NCI-H526 (cell line): ENCODE measurements around the gene COL6A2.
"Not testable (repeated sequence)": the region's sequence is repeated elsewhere in the genome, so short reads cannot be mapped to it uniquely, and the experiment has no call there.

ENCODE experiments used
- DNase-seq, 2 experiments: peaks; one replicate each; lab custom pipeline; 2025; lab: John Stamatoyannopoulos, UW

COL6A2 gene

DNA sequence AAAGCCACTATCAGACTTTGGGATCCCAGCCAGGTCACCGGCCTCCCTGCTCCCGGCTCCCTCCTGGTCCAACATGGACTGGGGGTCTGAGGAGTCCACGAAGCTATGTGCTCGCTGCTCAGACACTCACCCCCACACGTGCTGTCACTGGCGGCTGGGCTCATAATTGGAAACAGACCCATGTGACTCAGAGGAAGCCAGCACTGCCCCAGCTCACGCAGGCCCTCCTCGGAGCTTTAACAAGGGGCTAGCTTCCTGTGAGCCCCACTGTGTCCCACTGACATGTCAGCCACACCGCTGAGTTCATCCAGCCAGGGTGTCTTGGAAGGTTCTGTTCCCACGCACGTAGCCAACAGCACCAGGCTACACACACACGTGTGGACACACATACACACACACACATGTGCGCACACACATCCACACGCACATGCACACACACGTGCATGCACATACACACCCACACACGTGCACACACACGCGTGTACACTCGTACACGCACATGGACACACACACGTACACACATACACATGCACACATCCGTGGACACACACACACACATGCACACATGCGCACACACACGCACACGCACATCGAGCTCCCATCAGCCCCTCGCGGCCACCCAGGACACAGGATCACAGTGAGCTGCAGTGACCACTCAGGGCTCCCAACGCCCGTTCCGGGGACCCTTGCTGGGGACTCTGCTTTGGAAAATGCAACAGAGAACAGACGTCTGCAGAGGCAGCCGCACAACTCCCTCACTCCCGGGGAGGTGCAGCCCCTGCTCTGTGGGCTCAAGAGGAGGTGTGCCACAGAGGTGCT is 18.4 kb upstream of the COL6A2 start:
- no peak for DNase-seq

DNA sequence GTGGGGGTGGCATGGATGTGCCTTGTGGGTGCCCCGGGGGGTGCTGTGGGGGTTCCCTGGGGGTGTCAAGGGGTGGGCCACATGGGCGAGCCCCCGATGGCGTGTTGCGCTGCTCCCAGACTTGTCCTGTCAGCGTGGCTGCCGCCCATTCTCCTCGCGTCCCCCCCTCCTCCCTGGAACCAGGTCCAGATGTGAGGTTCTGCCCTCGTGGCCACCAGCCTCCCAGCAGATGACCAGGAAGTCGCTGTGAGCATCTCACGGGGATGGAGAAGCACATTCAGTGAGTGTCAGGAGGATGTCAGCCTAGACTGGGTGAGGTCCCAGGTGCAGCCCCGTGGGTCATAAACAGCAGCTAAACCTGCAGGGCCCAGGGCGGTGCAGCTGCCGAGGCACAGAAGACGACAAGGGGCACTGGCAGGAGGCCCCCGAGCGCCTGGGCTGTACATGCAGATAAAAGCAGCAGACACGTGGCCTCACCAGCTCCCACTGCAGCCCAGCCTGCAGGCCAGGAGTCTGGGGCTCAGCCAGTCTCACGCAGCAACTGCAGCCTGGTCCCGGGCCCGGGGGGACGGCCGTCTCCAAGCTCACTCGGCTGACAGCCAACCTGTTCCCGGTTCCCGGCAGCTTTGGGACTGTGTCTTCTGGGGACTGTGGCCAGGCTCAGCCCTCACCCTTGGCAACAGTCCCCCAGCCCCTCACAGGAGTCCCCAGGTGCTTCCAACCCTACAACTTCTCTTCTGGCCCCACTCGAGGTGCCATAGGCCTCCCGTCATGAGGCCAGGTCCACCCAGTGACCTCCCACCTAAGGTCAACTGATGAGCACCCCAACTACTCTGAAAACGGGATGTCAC is 17.5 kb upstream of the COL6A2 start:
- DNase-seq, result no peak

DNA sequence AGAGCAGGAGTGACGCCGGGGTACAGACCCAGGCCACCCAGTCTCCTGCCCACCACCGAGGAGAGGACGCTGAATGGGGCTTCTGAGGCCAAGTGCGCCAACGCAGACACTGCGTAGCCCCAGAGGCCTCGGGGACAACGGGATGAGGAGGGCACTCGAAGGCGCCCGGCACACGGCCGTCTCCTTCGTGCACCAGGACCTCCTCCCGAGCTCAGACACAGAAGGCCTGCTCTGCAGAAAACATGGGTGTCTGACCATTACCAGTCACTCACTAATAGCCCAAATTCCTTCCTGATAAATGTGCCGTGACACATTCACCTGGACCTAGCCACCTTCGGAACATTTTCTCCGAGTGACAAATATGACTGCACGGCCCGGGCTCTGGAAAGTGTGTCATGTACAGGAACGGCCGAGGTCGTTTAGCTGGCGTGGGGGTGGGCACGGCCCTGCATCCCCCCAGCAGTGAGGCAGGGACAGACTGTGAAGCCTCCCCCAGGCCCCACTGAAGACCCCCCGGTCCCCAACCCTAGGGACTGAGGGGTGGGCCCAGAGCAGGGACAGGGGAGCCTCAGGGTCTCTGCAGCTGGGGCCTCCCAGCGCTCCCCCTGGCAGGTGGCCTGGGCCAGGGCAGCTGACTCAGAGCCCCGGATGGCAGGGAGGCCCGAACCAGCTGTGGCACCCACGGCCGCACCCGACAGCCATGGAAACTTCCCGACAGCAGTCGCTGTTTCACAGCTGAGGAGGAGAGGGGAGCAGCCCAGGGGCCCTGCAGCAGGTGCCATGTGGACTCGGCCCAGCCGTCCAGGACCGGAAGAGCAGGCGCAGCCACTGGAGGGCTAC is 16.7 kb upstream of the COL6A2 start:
- DNase-seq, result no peak

DNA sequence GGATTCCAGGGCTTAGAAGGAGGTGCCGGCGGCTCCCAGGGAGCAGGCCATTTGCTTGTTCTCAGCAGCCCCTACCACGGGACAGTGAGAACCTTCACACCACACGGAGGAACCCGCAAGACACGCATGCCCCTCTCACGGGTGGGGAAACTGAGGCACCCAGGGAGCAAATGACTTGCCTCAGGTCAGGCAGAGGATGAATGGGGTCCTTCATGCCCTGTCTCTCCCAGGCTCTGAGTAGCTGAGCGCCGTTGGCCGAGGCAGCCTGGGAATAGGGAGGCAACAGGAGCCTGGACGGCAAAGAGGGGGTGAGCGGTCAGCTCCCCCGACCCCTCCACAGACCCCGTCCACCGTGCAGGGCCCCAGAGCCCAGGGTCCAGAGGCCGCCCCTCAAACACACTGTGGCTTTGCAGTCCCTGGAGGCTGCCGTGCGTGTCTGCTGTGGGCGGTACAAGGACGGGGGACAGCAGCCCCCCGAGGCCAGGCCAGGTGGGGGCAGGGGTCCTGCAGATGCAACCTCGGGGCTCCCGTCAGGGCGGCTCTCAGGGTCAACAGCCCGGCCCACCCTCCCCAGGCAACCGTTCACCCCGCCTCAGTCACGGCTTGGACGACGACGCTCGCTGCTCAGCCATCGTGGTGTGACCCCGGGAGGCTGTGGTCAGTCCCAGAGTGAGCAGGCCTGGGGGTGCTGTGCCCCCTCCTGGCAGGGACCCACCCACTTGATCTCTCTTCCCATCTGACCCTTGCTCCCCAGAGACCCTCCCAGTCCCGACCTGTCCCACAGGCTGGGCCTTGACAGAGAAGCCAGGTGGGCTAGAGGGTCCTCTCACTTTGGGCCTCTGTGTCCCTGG is 15.8 kb upstream of the COL6A2 start:
- no peak for DNase-seq

DNA sequence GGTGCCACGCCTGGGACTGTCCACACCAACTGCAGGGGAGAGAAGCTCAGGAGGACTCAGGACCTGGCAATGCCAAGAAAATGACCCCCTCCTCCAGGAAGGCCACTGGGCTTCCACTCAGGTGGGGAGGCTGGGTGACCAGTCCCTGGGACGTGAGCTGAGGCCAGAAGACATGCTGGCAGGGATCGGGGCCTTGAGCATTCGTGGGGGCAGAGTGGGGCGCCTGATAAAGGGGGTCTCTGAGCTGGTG is 15.3 kb upstream of the COL6A2 start:
- DNase-seq, result no peak

DNA sequence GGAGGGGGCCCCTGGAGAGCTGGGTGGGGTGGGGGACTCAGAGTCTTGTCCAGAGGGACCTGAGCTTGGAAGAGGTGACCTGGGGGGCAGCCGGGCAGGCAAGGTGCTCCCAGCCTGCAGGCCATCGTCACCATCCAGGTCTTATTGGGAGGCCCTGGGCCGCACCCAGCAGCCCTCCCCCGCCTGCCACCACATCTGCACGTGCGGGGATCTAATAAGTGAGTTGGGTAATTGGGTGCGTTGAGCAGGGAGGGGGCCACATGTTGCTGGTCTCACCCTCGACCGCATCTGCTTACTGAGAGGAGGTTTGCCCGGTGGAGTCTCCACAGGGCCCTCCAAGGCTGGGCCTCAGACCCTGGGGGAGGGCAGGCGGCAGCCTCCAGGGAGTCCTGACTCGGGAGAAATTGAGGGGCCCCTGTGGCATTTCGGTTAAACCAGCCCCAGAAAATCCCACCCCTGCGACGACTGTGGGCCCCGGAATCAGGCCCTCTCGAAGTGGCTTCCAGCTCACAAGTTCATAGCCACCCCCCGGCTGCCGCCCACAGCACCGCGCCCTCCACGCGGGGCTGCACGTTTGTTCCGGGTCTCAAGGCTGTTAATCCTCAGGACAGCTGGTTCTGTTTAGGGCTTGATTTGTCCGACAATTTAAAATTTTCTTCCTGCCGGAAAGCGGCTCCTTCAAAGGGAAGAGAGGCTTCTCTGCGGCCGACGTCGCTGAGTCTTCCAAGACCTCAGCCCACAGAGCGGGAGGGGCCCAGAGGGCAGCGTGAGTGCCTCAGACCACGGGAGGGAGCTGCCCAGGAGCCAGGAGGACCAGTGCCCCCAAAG is 14.7 kb upstream of the COL6A2 start:
- DNase-seq, result no peak

DNA sequence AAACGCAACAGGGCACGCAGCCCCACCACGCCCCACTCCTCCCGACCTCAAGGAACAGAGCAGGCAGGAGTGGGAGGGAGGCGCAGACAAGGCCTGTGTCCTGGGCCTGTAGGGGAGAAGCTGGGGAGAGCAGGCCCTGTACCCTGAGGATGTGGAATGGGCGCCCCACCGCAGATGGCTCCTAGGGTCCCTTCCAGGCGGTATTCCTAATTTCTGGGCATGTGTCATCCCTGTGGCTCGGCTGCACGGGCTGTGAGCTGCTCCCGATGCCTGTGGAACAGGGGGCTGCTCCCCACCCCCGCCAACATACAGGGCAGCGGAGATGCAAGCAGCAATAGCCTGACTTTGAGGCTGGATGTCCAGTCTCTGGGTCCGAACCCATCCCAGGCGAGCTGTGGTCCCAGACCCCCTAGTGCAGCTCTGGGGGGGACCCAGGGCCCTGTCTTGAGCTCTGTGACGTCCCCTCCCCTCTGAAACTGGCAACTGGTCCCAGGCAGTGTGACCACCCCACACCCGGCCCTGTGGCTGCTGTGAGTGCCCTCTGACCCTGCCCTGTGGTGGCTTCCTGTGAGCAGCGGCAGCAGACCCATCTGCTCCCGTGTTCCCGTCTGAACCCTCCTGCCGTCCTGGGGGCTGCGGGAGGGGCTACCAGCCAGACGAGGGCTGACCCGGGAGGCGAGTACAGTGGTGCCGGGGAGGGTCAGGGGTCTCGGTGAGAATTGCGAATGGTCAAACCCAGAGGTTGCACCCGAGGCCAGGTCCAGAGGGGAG is 13.9 kb upstream of the COL6A2 start:
- no peak for DNase-seq

DNA sequence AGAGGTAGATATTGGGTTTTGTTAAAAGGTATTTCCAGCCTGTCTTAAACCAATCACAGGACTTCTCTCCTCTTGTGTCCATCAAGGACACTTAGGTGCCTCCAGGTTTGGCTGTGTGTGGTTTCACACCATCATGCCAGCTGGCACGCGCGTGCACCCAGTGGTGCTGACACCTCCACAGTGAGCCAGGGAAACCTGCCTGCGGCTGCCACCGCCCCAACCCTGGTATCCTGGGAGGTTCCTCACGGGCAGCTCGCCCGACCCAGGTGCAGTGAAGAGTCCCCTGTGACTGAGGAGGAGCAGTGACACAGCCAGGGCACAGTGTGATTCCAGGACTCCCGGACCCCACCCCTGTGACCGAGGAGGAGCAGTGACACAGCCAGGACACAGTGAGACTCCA is 13.2 kb upstream of the COL6A2 start:
- DNase-seq, result no peak

DNA sequence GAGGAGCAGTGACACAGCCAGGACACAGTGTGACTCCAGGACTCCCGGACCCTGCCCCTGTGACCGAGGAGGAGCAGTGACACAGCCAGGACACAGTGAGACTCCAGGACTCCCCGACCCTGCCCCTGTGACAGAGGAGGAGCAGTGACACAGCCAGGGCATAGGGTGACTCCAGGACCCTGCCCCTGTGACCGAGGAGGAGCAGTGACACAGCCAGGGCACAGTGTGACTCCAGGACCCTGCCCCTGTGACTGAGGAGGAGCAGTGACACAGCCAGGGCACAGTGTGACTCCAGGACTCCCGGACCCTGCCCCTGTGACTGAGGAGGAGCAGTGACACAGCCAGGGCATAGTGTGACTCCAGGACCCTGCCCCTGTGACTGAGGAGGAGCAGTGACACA is 12.7 kb upstream of the COL6A2 start:
- not testable (repeated sequence) for DNase-seq

DNA sequence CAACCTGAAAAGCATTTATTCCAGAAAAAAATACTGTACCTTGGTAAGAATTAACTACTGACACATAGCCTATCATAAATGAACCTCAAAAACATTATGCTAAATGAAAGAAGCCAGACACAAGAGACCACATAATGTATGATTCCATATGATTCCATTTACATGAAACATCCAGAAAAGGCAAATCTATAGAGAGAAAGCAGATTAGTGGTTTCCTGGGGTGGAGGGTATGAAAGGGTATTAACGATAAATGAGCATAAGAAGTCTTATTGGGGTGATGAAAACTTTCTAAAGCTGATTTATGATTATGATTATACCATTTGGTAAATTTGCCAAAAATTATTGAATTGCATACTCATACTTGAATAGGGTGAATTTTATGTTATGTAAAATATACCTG is 10.3 kb upstream of the COL6A2 start:
- DNase-seq, result no peak

DNA sequence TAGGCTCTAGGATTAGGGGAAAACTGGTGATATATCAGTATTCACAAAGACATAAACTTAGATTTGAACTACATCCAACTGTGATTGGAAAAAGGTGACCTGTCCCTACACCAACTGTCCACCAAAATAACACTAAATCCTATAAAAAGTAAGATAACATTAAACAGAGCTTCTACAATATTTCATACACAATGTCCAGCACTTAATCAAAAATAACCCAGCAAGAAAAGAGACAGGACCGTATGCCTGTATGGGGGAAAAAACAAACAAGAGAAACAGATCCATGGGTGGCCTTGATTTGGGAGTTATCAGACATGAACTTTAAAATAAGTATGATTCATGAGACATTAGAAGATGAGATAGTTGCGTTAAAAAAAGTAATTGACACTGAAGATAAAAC is 9.7 kb upstream of the COL6A2 start:
- no peak for DNase-seq

DNA sequence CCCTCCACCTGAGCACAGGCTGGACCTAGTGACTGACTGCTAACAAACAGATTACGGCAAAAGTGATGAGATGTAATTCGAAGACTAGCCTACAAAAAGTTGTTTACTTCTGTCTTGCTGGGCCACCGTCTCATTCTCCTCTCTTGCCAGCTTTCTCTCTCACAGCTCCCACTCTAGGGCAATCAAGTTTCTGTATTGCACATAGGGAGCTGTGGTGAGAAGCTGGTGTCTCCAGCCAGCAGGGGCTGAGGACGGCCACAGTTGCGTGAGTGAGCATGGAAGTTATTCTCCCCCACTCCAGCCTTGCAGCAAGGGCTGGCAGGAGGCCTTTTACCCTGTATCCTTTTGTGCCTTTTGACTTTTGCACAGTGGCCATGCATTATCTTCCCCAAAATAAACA is 8.6 kb upstream of the COL6A2 start:
- DNase-seq, result no peak

DNA sequence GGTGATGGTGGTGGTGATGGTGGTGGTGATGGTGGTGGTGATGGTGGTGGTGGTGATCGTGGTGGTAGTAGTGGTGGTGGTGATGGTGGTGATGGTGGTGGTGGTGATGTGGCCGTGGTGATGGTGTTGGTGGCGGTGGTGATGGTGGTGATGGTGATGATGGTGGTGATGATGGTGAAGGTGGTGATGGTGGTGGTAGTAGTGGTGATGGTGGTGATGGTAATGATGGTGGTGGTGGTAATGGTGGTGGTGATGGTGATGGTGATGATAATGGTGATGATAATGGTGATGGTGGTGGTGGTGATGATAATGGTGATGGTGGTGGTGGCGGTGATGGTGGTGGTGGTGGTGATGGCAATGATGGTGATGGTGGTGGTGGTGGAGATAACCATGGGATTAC is 6.8 kb upstream of the COL6A2 start:
- no peak for DNase-seq

DNA sequence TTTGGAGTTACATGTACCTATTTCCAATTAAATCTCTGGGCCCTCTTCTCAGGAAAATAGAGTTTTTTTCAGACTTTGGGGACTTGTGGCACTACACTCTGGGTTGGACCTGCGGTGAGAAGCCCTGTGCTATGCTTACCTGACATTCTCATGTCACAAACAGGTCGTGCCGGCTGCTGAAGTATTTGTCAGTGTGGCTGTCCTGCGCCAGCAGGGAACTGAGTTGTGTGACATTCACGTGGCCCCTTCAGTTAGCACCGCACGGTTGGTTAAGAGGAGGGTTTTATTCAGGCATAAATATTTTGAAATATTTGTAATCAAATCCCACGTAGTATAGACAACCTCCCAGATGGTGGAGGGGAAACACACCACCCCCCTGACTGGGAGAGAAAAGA is 6.3 kb upstream of the COL6A2 start:
- DNase-seq, result no peak

DNA sequence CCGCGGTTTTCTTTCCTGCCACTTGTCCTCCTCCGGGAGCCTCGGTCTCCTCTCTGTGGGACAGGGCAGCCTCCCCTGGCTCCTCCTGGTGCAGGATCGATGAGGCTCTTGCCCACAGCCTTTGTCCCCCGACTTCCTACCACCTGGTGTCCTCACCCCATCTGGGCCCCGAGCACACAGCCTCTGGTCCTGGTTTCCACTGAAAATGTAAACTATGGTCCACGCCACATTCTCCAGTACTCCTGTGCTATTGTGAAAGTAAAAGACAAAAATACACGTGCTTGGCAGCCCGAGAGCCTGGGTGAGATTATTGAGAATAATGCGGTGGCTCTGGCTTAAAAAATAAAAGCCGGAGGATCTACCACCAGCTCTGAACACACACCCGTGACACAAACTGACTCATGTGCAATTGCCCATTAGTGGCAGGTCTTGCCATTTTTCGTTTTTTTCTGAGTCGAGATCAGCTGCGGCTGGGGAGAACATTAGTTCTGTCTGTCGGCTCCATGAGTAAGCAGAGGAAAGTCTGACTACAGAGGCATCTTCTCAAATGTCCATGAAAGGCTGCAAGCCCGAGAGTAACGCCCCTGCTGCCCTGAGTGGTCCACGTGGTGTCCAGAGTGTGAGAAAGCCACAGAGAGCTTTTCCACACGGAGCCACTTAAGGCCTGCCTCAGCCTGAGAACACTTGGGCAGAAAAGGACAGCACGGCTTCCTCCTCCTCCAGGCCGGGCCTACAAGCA is 5.7 kb upstream of the COL6A2 start:
- no peak for DNase-seq

DNA sequence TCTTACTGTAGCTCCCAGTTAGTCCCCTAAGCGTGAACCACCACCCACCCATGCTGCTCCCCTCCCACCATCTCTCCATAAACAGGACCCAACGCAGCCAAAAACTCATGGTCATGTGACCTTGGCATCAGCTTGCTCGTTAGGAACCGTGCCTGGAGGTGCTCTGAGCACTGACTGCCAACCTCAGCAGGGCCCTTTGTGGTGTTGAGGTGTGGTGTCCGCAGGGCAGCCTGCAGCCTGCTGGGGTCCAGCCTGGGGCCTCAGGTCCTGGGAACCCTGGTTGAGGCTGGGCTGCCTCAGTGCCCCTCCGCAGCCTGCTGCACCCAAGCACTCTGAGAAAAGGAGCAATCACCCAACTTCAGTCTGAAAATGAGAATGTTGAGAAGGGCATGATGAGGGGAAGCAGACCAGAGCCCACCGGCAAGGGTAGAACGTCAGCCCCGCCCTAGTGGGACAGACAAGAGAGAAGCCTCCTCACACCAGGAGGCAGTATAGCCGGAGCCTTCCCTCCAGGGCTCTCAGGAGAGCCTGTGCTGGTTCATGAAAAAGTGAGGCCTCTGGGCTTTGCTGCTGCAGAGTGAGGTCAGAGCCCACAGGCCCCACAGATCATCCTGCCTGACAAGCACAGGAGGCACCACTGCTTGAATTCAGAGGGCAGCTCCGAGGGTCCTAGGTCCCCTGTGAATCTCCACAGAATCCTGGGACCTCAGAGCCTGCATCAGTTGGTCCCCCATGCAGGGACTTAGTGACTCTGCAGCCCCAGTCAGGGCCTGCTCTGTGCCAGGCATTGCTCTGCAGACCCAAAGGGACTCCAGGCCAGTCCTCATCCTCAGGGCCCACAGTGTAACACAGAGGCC is 4.9 kb upstream of the COL6A2 start:
- no peak for DNase-seq

DNA sequence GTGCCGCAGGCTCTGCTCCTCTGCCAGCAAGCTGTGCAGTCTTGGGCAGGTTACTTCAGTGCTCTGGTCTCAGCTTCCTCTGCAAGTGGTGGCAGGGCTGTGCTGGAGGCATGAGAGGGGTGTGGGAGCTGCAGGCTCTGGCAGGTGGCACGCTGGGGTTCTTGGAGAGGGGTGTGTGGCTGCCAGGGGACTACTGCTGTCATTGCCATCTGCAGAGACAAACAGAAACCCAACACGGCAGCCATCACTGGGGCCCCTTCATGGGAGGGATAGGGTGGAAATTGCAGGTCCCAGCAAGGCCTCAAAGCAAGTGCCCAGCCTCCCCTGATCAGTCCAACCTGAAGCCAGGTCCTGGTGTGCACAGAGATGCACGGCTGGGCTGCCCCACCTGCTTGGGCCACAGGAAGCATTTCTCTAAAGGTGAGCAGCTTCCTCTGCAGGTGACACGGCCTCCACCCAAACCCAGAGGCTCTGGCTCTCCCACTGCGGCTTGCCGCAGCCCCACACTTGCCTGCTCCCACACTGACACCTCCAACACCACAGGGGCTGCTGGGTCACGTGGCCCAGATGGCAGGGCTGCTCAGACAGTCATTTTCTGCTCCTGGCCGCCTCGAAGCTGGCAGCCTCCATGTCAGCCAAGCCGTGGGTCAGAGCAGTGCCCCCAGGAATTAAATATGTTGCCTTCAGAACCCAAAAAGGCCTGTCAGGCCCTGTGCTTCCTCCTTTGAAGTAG is 4.1 kb upstream of the COL6A2 start:
- no peak for DNase-seq
